Measurements from ENCODE around the gene REV3L.
"Not testable (repeated sequence)": the region's sequence is repeated elsewhere in the genome, so short reads cannot be mapped to it uniquely, and the experiment has no call there.

REV3L gene

DNA sequence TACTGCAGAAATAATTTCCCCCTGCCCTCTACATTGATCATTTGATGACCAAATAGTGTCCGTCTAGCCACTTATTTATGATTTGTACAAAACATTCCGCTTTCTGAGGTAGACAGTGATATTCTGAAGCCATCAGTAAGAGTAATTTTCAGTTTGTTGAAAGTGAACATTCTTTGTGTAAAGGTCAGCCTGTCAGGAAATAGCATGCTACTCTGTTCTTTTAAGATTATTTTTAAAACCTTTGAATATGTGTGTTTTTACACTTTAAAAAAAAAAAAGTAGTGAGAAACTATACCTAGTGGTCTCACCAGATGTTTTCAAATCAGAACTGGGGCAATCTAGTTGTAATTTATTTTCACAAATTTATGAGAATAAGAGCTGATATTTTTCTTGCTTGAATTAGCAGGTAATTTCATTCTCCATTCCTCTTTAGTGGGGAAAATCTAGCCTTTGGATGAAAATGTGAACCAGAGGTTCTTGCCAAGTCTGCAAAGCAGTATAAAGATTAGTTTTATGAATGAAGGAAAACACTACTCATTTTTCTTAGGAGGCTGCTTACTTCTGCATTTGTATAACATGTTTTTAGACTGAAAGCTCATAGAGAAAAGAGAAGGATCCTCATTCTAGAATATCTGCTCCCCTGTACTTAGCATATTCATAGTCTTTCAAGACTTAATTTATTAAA is 12.1 kb upstream of the REV3L start:
- no peak for DNase-seq (ENCODE audit: low read depth in 1 of 2, low spot score in 1 of 2)

DNA sequence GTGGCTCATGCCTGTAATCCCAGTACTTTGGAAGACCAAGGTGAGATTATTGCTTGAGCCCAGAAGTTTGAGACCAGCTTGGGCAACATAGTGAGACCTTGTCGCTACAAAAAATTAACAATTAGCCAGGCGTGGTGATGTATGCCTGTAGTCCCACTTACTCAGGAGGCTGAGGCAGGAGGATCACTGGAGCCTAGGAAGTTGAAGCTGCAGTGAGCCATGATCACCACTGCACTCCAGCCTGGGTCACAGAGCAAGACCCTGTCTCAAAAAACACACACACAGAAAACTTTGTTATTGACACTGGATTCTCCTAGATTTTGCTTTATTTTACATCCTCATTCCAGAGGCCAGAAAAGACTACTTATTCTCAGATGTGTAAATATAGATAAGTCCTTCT is 9.5 kb upstream of the REV3L start:
- no peak for DNase-seq (ENCODE audit: low read depth in 1 of 2, low spot score in 1 of 2)

DNA sequence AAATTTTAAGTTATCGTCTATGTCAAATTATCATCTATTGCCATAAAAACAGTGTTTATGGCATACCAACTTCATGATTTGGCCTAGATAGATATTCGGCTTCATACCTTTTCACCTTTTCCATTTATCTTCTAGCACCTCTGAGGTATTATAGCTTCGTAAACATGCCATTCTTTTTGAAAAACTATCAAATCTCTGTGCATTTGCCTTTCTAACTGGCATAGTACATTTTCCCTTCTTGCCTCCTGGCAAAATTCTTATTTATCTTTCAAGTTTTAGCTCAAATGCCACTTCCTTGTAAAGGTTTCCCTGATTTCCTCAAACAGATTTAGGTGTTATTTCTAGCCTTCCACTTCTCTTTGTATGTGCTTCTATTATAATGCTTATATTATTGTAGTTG is 7.0 kb upstream of the REV3L start:
- DNase-seq (ENCODE audit: low read depth in 1 of 2, low spot score in 1 of 2) = no peak

DNA sequence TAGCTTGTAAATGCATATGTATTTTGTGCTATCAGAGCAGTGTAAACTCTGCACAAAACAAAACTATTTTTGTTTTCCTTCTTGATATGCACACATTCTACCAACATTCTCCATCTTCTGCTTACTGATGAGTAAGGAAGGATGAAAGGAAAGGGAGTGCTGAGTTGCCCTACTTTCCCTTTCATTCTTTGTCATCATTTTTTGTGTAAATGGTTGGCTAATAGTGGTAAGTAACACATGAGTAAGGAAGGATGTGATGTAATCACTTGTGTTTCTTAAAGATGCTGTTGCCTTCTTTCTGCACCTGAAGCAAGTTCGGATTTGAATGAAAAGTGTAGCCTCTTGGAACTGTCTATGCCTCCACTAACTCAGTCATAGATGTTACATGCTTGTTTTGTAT is 4.6 kb upstream of the REV3L start:
- DNase-seq (ENCODE audit: low read depth in 1 of 2, low spot score in 1 of 2) = peak in 1 of 2 donors; percentile 9

DNA sequence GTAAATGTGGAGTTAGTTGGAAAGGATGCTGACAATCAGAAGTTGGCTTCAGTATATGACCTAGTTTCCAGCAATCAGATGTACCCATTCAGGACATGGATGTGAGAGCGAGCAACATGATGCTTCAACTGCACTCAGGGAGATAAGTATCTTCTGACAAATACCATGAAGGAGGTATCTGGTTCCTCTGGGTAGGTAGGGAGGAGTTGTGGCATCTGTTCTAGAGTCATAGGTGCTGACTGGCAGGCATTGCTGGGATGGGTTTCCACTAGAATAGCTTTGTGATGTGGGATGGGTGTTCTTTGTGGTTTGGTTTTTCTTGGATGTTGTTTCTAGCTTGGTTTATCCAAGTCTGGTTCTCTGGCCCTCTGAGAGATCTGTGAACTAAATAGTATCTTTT is 3.9 kb upstream of the REV3L start:
- DNase-seq (ENCODE audit: low read depth in 1 of 2, low spot score in 1 of 2) = no peak

DNA sequence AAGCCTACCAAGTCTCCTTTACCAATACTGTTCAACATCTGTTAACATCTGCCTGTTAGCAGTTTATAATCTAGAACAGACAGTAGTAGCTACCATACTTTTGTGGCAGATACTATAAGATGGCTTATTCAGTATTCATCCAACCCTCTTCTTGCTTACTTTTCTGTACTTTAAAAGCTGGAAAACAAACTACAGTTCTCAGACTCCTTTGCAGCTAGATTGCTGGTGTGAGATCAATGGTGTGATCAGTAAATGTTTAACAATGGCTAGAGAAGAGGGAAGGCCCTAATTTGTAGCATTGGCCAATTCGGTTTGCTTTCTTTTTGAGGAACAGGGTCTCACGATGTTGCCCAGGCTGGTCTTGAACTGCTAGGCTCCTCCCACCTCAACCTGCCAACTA is 3.5 kb upstream of the REV3L start:
- DNase-seq (ENCODE audit: low read depth in 1 of 2, low spot score in 1 of 2) = no peak

DNA sequence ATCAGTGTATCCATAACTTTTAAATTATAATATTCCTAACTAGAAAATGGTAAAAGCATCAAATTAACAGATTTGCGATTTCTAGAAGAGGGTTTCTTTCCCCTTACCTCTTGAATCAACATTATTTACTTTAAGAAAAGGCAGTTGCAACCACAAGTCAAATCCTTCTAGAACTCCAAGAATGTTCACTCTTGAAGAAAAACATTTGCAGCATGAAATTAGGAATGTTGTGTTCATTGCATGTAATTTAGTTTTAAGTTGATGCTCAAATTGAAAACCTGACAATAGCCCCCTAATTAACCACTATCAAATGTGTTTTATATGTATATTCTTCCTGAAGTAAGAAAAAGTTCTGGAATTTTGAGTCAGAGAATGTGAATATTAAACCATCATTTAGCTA is 2.3 kb upstream of the REV3L start:
- DNase-seq (ENCODE audit: low read depth in 1 of 2, low spot score in 1 of 2) = no peak

DNA sequence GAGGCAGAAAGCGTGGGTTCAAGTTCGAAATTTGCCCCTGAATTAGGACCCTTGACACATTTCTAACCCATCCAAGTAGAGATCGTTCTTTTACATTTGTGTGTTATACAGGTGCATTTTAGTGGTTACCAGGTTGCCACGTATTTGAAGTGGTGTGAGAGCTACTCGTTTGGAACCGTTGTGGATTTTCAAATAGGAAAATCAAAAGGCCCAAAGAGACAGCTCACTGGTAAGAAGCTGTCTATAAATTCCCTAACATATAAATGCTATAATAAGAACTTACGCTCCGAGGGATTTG is 1.6 kb upstream of the REV3L start:
- no peak for DNase-seq (ENCODE audit: low read depth in 1 of 2, low spot score in 1 of 2)

DNA sequence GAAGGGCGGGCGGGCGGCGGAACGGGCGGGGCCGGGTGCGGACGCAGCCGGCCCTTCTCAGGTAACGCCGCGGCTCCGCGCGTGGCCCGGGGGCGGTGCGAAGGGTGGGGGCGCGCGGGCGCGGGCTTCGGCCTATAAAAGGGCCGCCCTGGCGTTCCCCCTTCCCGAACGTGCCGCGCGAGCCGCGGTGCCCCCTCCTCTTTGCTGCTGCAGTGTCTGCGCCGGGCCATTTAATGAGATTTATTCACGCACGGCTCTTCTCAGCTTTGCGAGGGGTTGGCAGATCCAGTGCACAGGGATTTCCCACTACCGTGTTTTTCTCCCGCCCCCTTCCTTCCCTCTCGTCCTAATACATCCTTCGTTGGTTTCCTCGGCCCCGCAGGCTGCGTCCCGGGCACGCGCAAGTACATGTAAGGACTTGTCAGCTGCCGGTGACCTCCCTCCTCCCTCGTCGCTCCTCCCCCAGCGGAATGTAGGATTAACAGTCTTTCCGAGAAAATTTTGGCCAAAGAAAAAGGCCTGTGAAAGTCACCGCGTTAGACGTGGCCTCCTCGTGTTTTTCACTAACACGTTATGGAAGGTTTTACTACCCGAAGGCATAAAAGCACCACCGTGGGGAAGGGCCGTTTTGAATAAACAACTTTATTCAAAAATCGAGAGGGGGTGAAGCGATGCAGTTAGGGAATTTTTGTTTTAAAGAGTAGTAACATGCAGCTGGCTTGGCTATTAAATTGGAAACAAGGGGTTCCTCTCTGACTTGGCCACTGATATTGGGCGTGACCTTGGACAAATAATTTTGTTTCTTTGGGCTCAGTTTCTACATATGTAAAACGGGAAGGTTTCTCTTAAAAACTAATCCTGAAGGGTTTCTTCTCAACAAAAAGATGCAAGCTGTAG is 966 bp upstream of the REV3L start:
- DNase-seq (ENCODE audit: low read depth in 1 of 2, low spot score in 1 of 2) = peak; percentile 74 to 79

DNA sequence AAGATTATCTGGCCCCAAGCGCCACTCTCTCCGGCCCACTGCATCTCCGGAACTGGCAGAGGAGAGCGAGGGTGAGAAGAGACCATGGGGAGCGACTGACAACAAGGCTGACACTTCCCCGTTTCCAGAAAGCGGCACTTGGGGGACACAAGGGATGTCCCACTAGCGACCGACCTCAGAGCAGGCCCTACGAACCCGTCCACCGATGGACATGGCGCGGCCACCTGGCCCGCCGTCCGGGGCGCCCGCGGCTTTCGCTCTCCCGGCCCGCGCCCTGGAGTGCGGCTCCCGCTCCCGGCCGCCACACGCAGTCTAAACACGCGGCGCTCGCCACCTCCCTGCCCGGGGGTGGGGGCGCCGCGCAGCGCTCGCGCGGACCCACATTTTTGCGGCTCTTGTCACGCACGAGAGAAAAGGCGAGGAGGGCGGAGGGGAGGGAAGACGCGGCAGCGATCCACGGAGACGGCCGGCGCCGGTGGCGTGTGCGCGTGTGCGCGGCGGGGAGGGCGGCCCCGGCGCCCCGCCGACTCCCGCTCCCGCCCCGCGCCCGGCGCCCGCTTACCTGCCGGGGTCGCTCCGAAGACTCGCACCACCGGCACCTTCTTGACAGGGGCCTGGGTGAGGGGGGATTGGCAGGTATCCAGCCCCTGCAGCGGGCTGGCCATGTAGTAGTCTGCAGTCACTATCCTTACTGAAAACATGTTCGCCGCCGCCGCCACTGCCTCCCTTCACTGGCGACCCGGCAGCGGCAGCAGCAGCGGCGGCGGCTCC is 645 bp downstream of the REV3L start:
- peak; percentile 19 to 27 for DNase-seq (ENCODE audit: low read depth in 1 of 2, low spot score in 1 of 2)

DNA sequence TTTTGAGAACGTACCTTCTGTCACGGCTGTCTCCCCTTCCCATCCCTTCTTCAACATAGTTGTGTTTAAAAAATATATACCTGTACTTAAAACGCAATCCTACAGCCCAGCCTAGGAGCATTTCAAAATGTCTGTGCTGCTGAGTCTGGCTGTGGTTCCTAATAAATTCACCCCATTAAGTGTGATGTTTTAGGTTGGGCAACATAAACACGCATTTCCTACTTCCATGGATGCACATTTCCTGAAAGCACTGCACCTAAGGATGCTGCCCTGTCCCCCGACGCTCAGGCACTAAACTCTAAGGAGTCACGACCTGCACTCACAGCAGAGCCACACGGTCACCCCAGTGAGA is 1.2 kb downstream of the REV3L start:
- no peak for DNase-seq (ENCODE audit: low read depth in 1 of 2, low spot score in 1 of 2)

DNA sequence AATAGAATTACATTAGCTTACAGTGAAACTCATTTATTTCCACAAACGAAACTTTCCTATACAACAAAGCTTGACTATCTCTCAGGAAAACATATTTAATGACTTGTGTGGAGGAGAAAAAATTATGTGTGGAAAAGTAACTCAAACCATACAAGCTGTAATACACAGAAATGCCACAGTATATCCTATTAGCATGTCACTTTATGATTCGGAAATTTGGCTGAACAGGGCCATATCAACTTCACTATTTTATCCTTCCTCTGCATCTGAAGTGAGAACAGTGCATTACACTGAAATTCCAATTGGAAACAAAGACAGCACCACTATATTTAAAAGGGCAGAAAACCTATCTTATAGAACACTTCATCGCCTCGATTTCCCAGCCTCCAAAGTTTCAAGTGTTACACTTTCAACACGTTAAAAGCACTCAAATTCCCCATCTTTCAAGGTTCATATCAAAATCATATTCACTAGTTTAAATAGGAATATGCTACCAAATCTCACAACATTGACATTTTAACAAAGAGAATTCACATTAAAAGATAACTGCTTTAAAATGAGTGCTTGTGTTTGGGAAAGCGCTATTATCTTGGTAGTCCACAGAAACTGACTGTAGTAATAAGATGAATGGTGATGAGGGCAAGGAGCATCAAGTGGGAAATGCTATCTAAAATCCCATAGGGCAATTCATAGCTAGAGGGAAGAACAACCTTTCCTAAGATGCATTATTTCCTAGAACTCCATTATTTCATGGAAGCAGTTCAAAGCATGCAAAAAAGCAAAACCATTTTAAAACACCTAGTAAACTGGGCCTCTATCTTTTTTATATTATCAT is 1.8 kb downstream of the REV3L start:
- no peak for DNase-seq (ENCODE audit: low read depth in 1 of 2, low spot score in 1 of 2)

DNA sequence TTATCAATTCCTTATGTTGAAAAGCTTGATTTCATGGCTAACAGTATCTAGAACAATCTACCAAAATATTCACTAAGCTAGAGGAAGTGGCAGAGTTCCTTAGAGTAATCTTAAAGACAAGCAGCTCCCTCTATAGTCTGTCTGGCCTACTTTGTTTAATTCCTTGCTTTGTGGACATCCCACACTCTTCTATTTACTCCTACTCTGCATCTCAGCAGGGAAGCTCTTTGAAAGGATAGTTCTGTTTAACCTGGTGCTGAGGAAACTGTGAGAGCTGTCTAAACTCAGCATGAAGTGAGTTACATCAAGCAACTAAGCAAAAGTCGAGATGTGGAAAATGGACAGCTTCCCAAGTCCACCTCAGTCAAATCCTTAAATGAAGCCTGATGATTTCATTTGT is 4.3 kb downstream of the REV3L start:
- no peak for DNase-seq (ENCODE audit: low read depth in 1 of 2, low spot score in 1 of 2)

DNA sequence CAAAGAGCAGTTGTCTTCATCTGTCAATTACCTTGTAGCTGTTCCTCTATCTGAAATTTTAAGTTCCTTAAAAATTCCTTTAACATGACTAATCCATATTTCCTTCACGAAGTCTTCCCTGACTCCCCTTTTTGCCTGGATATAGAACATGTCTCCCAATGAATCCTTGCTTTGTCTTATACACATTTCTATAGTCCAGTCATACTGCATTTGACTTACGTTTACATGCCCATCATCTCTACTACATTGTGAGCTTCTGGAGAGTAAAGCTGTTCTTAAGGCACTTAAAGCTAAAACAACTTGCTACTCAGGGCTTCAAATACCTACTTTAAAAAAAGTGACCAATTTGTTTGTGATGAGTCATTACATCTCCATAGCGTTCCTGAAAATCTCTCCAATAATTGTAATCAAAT is 4.9 kb downstream of the REV3L start:
- no peak for DNase-seq (ENCODE audit: low read depth in 1 of 2, low spot score in 1 of 2)

DNA sequence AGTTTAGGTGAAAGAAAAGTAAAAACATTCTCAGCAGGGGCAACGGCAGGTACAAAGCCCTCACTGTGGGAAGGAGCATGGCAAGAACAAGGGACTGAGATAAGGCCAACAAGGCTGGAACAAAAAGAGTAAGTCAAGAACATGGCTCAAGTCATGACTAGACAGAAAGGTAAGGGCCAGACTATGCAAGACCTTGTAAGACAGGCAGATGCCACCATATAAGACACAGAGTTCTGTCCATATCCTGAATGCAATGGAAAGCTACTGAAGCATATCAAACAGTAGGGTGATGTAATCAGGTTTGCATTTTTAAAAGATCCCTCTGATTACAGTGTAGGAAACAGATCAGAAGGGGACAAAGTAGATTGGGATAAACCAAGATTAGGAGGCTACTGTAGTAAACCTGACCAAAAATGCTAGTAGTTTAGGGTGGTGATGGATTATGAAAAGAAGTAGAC is 5.5 kb downstream of the REV3L start:
- no peak for DNase-seq (ENCODE audit: low read depth in 1 of 2, low spot score in 1 of 2)

DNA sequence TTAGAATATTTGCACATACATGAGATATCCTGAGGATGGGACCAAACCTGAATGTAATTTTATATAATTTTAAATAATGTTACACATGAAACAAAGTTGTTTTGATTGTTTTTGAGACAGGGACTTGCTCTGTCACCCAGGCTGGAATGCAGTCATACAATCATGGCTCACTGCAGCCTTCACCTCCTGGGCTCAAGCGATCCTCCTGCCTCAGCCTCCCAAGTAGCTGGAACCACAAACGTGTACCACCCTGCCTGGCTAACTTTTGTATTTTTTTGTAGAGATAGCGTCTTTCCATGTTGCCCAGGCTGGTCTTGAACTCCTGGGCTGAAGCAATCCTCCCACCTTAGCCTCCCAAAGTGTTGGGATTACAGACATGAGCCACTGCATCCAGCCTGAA is 7.0 kb downstream of the REV3L start:
- not testable (repeated sequence) for DNase-seq (ENCODE audit: low read depth in 1 of 2, low spot score in 1 of 2)

DNA sequence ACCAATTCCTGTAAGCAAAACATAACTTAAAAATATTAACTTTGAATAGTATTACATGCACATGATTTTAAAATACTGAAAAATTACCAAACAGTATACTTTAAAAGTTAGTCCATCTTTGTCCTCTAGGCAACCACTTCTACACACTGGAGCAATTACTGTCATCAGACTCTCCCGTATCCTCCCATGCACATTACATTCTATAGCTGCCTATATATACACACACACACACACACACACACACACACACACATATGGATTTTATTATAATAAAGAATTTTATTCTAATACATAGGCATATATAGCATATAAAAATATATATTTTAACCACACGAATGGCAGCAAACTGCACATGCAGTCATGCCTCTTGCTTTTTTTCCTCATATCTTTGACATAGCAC is 8.2 kb downstream of the REV3L start:
- no peak for DNase-seq (ENCODE audit: low read depth in 1 of 2, low spot score in 1 of 2)

DNA sequence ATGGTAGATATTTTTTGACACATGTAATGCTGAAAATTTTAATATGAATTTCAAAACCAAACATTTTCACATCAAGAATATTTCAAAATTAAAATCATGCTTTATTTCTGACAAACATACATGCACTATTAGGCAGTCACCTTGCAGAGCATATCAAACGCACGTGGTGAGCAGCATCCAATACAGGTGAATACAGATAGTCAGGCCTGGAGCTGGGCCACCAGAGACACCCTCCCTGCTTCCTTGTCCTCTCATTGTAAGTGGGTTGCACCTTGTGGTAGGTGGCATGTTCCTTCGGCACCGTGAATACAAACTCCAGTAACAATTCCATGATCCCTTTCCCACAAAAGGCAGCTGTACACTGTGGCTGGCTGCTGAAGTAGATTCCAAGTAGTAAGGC is 8.9 kb downstream of the REV3L start:
- no peak for DNase-seq (ENCODE audit: low read depth in 1 of 2, low spot score in 1 of 2)

DNA sequence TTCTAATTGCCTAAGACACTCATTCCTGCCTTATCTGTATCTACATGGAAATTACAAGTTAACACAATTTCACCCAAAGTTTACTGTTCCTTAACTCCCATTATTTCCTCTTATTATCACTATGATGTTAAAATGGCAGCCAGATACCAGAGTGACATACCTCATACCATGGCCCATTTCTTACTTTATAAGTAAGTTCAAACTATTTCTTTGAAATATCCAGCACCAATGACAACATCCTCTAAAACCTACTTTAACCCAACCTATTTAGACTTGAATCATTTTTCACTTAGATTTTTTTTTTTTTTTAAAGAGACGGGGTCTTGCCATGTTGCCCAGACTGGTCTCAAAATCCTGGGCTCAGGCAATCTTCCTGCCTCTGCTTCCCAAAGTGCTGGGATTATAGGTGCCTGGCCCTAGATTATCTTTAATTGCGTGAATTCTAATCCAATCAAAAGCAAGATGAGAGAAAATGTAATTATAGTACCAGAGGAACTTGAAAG is 10.0 kb downstream of the REV3L start:
- no peak for DNase-seq (ENCODE audit: low read depth in 1 of 2, low spot score in 1 of 2)

DNA sequence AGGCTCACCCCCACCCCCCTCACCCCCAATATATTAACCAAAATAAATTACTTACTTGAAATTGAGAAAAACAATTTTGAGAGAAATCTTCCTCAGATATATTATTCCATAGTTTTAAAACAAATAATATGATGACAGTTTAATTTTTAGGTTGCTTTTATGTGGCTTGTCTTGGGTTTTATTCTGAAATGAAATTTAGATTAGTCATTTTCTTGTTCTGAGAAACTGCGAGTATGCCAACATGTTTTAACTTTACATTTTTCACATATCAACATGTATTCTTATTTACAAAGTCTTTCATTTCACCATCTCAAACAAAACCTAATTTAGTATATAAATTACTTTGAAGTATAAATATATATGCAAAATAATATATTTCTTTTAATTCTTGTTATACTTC is 11.1 kb downstream of the REV3L start:
- DNase-seq (ENCODE audit: low read depth in 1 of 2, low spot score in 1 of 2) = no peak

DNA sequence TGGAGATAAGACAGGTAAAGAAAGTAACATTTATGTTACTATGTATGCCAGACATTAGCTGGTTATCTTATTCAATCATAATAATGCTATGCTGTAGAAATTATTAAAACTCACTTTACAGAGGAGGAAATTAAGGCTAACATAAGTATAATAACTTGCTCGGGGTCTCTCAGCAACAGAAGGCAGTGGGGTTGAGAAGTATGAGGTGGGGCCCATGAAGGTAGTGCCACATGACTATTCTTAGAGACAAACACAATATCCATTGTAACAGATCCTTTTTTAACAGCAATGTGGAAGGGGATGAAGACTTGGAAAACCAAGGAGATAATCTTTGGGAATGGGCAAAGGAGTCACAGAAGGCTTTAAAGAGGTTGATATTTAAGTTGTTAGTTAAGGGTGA is 11.5 kb downstream of the REV3L start:
- no peak for DNase-seq (ENCODE audit: low read depth in 1 of 2, low spot score in 1 of 2)
